Activated CD8-positive, alpha-beta T cell treated with anti-CD3 and anti-CD28 coated beads for 36 hours (primary cell): ENCODE measurements around the gene IGSF5. TPM values are rescaled to one million over a fixed set of nuclear protein-coding genes. Genes with fewer than 3 reads are reported as not detected.

Experiments used
- ATAC-seq: fragments of 200-7000 bp; cut with Tn5 transposase; one replicate; pipeline ENCODE4 v1.10.0; 2021; ENCODE audit warnings: mild to moderate bottlenecking, moderate library complexity
- CTCF ChIA-PET: fragments of 350-600 bp; sonication (Branson Sonifier 250); formaldehyde crosslinking; loops from one replicate; lab custom pipeline; 2021; ENCODE audit warnings: antibody characterized with exemption; lab: Charles Lee
- POLR2A ChIA-PET: fragments of 350-600 bp; sonication (Branson Sonifier 250); formaldehyde crosslinking; loops from one replicate; lab custom pipeline; 2021; ENCODE audit warnings: antibody characterized with exemption; lab: Charles Lee
- DNase-seq: peaks from one replicate; pipeline ENCODE4 v3.0.0-alpha.2; 2020
- H3K27ac Mint-ChIP-seq: one replicate; pipeline ENCODE4 v1.8.0; 2021; ENCODE audit warnings: mild to moderate bottlenecking, mixed read lengths
- H3K27me3 Mint-ChIP-seq: one replicate; pipeline ENCODE4 v1.8.0; 2021; ENCODE audit warnings: mixed read lengths
- H3K36me3 Mint-ChIP-seq: one replicate; pipeline ENCODE4 v1.8.0; 2021; ENCODE audit warnings: low read depth, mixed read lengths
- H3K4me1 Mint-ChIP-seq: one replicate; pipeline ENCODE4 v1.8.0; 2021; ENCODE audit warnings: low read depth, mixed read lengths
- H3K4me3 Mint-ChIP-seq: one replicate; pipeline ENCODE4 v1.8.0; 2021; ENCODE audit warnings: mild to moderate bottlenecking, moderate library complexity, mixed read lengths
- H3K9me3 Mint-ChIP-seq: one replicate; pipeline ENCODE4 v1.8.0; 2021; ENCODE audit warnings: mixed read lengths
- CTCF ChIP-seq: fragments of 200-600 bp; IDR thresholded peaks from one replicate; pipeline ENCODE4 v1.8.0; 2022; ENCODE audit warnings: antibody characterized with exemption, mild to moderate bottlenecking
- intact Hi-C: fragments of 100-400 bp; cut with micrococcal nuclease; formaldehyde crosslinking; loops from one replicate; pipeline ENCODE4 v1.10.0; 2022
- total RNA-seq, 2 experiments: library from RNA; stranded (reverse); gene quantifications; one replicate each; pipeline ENCODE4 v1.2.3, GENCODE V29; 2021

IGSF5 gene
- total RNA-seq, 2 experiments from 2014 or later: not detected

DNA sequence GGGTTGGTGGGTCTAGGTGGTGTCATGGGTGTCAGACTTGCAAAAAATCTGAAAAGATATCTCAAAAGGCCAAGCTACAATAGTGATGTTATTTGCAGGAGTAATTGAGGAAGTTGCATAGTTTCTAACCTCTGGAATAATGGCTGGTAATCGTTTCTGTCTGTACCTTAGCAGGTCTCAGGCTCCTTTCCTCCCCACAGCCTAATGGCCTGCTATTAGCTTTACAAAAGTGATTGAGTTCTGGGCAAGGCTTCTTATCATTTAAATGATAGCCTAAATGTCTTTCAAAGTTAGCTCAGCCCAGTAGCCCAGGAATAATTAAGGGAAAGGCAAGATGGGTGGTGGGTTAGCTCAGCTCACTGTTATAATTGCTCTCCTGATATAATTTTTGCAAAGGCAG is 37.7 kb upstream of the IGSF5 start:
- DNase-seq: no peak
- Mint-ChIP-seq H3K36me3 (no peaks in the 10 kb centered on the region), H3K4me3 (no peak overlapping the region), H3K27ac (no peak overlapping the region), H3K4me1 (no peaks in the 10 kb centered on the region), H3K27me3 (peaks cover 2% of the 10 kb centered on the region), H3K9me3 (peaks cover 2% of the 10 kb centered on the region)
- intact Hi-C loops: no loop called here
- CTCF ChIA-PET: interaction anchor here (0.7 to 1.5 kb wide), 2 partner anchors 9 to 189 kb away, joined by 3 to 6 read pairs; no protein-coding TSS in a partner anchor
- POLR2A ChIA-PET: no interaction called here
- no peak for ATAC-seq
- no peak for TF ChIP-seq CTCF

GRCh38 chr21:39710866-39711265 is 34.1 kb upstream of the IGSF5 start:
- peaks cover 4% of the 10 kb centered on the region for H3K27me3 Mint-ChIP-seq
- no peak overlapping the region for H3K27ac Mint-ChIP-seq
- H3K4me1 Mint-ChIP-seq: no peaks in the 10 kb centered on the region
- DNase-seq (no peak), ATAC-seq (no peak)
- no peak overlapping the region for H3K4me3 Mint-ChIP-seq
- no peak for TF ChIP-seq CTCF
- ChIA-PET CTCF (interaction anchor here (1.6 kb wide), 1 partner anchor 193 kb away, joined by 8 read pairs; no protein-coding TSS in a partner anchor), POLR2A (no interaction called here)
- H3K36me3 Mint-ChIP-seq: no peaks in the 10 kb centered on the region
- intact Hi-C loops: no loop called here
- no peaks in the 10 kb centered on the region for H3K9me3 Mint-ChIP-seq

DNA sequence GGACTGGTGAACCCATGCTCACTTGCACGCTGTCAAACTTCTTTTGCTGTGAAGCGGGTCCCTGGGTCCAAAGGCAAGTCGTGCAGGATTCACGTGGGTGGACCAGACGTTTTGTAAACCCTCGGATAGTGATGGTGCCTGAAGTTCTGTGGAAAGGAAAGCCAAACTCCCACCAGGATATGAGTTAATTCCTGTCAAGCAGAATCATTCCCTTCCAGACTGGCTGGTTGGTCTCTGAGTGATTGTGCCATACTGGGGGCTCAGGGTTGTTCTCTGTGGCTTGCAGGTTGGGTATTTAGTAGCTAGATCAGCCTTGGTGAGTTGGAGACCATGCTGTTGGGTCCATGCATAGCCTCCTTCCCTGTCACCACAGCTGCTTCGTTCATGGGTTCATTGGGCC is 32.7 kb upstream of the IGSF5 start:
- no peak overlapping the region for H3K4me3 Mint-ChIP-seq
- no peaks in the 10 kb centered on the region for H3K9me3 Mint-ChIP-seq
- no peak for DNase-seq
- H3K27me3 Mint-ChIP-seq: peaks cover 3% of the 10 kb centered on the region
- CTCF ChIA-PET: interaction anchor here (1.6 kb wide), 1 partner anchor 194 kb away, joined by 8 read pairs; no protein-coding TSS in a partner anchor
- intact Hi-C loops: no loop called here
- ATAC-seq: no peak
- H3K36me3 Mint-ChIP-seq: no peaks in the 10 kb centered on the region
- POLR2A ChIA-PET: no interaction called here
- TF ChIP-seq CTCF: no peak
- H3K27ac Mint-ChIP-seq: no peak overlapping the region
- no peaks in the 10 kb centered on the region for H3K4me1 Mint-ChIP-seq

DNA sequence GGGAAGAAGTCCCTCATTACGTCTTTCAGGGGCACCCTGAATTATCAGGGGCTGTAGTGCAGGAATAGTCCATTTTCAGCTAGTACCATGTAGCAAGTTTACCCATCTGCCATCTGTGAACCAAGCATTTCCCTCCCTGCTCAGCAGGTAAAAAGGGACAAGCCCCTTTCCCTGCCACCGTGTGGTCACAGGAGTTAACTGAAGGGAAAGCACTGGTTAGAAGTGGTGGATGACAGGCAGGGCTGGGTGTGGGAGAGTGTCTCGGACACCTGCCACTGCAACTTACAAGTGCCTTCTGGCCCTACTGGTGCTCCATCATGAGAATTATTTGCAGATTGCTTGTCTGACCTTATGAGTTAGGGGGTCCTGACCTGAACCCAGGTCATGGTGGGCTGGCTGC is 32.0 kb upstream of the IGSF5 start:
- Mint-ChIP-seq H3K4me3 (no peak overlapping the region), H3K27ac (no peak overlapping the region), H3K9me3 (no peaks in the 10 kb centered on the region), H3K27me3 (peaks cover 3% of the 10 kb centered on the region), H3K36me3 (no peaks in the 10 kb centered on the region), H3K4me1 (no peaks in the 10 kb centered on the region)
- CTCF ChIA-PET: no interaction called here
- no peak for TF ChIP-seq CTCF
- intact Hi-C loops: no loop called here
- POLR2A ChIA-PET: no interaction called here
- ATAC-seq: no peak
- DNase-seq: no peak

DNA sequence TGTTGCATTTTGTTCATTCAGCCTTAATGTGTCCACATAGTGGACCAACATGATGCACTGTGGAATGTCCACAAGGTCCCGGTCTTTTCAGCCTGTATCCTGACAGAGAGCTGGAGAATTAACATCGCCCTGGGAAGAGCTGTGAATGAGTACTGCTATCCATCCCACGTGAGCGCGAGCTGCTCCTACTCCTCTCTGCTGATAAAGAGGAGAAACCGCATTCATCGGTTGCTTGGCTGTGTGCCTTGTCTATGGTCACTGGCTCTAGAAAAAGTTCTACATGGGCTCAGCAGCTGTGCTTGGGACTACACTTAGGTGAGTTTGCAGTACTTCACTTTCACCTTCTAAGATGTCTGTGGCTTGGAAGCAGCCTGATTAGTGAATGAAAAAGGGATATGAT is 31.1 kb upstream of the IGSF5 start:
- no peak for TF ChIP-seq CTCF
- DNase-seq (no peak), ATAC-seq (no peak)
- ChIA-PET POLR2A (no interaction called here), CTCF (interaction anchor here (2.2 kb wide), 1 partner anchor 15 kb away, joined by 4 read pairs; no protein-coding TSS in a partner anchor)
- intact Hi-C loops: no loop called here
- Mint-ChIP-seq H3K4me3 (no peak overlapping the region), H3K27ac (no peak overlapping the region), H3K9me3 (no peaks in the 10 kb centered on the region), H3K27me3 (peaks cover 3% of the 10 kb centered on the region), H3K4me1 (no peaks in the 10 kb centered on the region), H3K36me3 (no peaks in the 10 kb centered on the region)
